A673 (cell line): ENCODE measurements around the gene RSU1. TPM values are rescaled to one million over a fixed set of nuclear protein-coding genes. Genes with fewer than 3 reads are reported as not detected.

Experiments used
- BruUV-seq: library from RNA; stranded (reverse); fragments of 400-500 nt; replicated peaks from 2 replicates; lab custom pipeline; 2021; lab: Mats Ljungman, UMichigan
- CTCF ChIA-PET: fragments of 300-600 bp; sonication (Branson Sonifier 250); formaldehyde crosslinking; loops from one replicate; lab custom pipeline; 2022; ENCODE audit warnings: antibody characterized with exemption; lab: Charles Lee
- POLR2A ChIA-PET: fragments of 300-600 bp; sonication (Branson Sonifier 250); formaldehyde crosslinking; loops from one replicate; lab custom pipeline; 2022; ENCODE audit warnings: antibody characterized with exemption; ENCODE audit not compliant: low non-redundant PET; lab: Charles Lee
- DNase-seq: peaks from one replicate; pipeline ENCODE4 v3.0.0-alpha.2; 2015; ENCODE audit warnings: low spot score
- H3K27ac ChIP-seq: fragments of 200-600 bp; sonication (generic); 2 replicates; pipeline ENCODE4 v1.5.1; 2016; ENCODE audit warnings: mixed run types, low read depth, mild to moderate bottlenecking, mixed read lengths, antibody characterized with exemption, low read length; ENCODE audit not compliant: poor library complexity, severe bottlenecking
- H3K27me3 ChIP-seq: fragments of 200-600 bp; sonication (generic); replicated peaks from 2 replicates; pipeline ENCODE4 v1.6.1; 2017; ENCODE audit warnings: mixed run types, low read depth, mild to moderate bottlenecking, mixed read lengths, antibody characterized with exemption, low read length; ENCODE audit not compliant: insufficient read depth, poor library complexity
- H3K36me3 ChIP-seq: fragments of 200-600 bp; sonication (generic); 2 replicates; pipeline ENCODE4 v1.6.1; 2016; ENCODE audit warnings: mixed run types, mild to moderate bottlenecking, mixed read lengths, antibody characterized with exemption, low read length; ENCODE audit not compliant: insufficient read depth, poor library complexity, severe bottlenecking
- H3K4me1 ChIP-seq: fragments of 200-600 bp; sonication (generic); 2 replicates; pipeline ENCODE4 v1.6.1; 2017; ENCODE audit warnings: mixed run types, mild to moderate bottlenecking, mixed read lengths, antibody characterized with exemption, low read length; ENCODE audit not compliant: insufficient read depth, poor library complexity, severe bottlenecking
- H3K4me3 ChIP-seq: fragments of 200-600 bp; sonication (generic); 2 replicates; pipeline ENCODE4 v1.5.1; 2016; ENCODE audit warnings: low read depth, mixed run types, mild to moderate bottlenecking, mixed read lengths, low read length; ENCODE audit not compliant: poor library complexity, severe bottlenecking
- H3K9me3 ChIP-seq: fragments of 200-600 bp; sonication (generic); 2 replicates; pipeline ENCODE4 v1.6.1; 2016; ENCODE audit warnings: mixed run types, low read depth, mild to moderate bottlenecking, mixed read lengths, antibody characterized with exemption, low read length; ENCODE audit not compliant: poor library complexity, severe bottlenecking
- EZH2 ChIP-seq: fragments of 200-600 bp; sonication (generic); IDR thresholded peaks from 2 replicates; pipeline ENCODE4 v1.6.1; 2017; ENCODE audit warnings: borderline replicate concordance, low read depth, mild to moderate bottlenecking, mixed read lengths, antibody characterized with exemption, low read length; ENCODE audit not compliant: poor library complexity, severe bottlenecking
- intact Hi-C: fragments of 100-400 bp; cut with micrococcal nuclease; formaldehyde crosslinking; loops from one replicate; pipeline ENCODE4 v1.10.0; 2022; ENCODE audit not compliant: unreplicated experiment
- total RNA-seq: library from RNA; stranded (reverse); gene quantifications from 2 replicates; pipeline ENCODE4 v1.2.3, GENCODE V29; 2021
- TF ChIP-seq, protein P1 (sequence below): fragments of 300-800, 200-600 bp; sonication (generic); conservative IDR thresholded peaks from 2 replicates; pipeline ENCODE4 v1.5.1; 2017; ENCODE audit warnings: low read depth, mild to moderate bottlenecking, antibody characterized with exemption, low read length, moderate library complexity, mixed read lengths

RSU1 gene
- total RNA-seq, 1 experiment from 2014 or later, result 64.0 TPM

DNA sequence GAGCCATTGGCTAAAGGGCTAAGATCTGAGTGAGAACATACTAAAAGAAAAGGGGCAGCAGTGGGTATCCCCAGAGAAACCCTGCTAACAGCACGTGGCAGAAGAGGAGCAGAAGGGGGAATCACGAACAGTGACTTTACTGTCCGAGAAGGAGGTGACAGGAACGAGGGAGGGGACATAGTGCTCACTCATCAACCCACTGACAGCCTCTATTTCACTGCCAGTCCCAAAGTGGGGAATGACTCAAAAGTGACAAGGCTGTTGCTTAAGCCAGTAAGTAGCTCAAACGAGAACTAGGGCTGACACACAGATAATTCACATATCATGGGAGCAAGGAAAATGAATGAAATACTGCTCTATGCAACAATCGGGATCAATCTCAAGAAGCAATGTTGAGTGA, 92.7 kb downstream of the RSU1 start:
- H3K27ac ChIP-seq, result no peak overlapping the region
- no peaks in the 10 kb centered on the region for H3K27me3 ChIP-seq
- TF ChIP-seq, protein P1, sequence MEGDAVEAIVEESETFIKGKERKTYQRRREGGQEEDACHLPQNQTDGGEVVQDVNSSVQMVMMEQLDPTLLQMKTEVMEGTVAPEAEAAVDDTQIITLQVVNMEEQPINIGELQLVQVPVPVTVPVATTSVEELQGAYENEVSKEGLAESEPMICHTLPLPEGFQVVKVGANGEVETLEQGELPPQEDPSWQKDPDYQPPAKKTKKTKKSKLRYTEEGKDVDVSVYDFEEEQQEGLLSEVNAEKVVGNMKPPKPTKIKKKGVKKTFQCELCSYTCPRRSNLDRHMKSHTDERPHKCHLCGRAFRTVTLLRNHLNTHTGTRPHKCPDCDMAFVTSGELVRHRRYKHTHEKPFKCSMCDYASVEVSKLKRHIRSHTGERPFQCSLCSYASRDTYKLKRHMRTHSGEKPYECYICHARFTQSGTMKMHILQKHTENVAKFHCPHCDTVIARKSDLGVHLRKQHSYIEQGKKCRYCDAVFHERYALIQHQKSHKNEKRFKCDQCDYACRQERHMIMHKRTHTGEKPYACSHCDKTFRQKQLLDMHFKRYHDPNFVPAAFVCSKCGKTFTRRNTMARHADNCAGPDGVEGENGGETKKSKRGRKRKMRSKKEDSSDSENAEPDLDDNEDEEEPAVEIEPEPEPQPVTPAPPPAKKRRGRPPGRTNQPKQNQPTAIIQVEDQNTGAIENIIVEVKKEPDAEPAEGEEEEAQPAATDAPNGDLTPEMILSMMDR, result no peak
- TF ChIP-seq EZH2, result no peak
- H3K36me3 ChIP-seq, result no peaks in the 10 kb centered on the region
- no peak overlapping the region for H3K4me3 ChIP-seq
- no TSS peak for BruUV-seq
- no peak for DNase-seq
- intact Hi-C loops, result no loop called here
- ChIA-PET CTCF (no interaction called here), POLR2A (no interaction called here)
- H3K9me3 ChIP-seq, result no peaks in the 10 kb centered on the region
- H3K4me1 ChIP-seq, result no peaks in the 10 kb centered on the region

DNA sequence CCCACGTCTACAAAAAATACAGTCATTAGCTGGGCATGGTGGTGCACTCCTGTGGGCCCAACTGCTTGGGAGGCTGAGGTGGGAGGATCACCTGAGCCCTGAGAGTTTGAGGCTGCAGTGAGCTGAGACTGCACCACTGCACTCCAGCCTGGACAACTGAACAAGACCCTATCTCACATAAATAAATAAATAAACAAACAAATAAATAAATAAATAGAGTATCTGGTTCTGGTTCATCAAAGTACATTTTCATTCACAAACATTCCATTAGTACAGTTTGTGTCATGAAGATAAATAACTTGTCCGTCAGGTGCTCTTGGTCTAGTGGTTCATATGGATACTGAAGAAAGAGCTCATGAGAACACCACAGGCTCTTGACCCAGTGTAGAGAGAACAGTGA, 96.4 kb downstream of the RSU1 start:
- no peaks in the 10 kb centered on the region for H3K27me3 ChIP-seq
- POLR2A ChIA-PET, result no interaction called here
- TF ChIP-seq EZH2, result no peak
- TF ChIP-seq, protein P1, result no peak
- DNase-seq, result no peak
- H3K4me3 ChIP-seq, result no peak overlapping the region
- intact Hi-C loops, result no loop called here
- CTCF ChIA-PET, result no interaction called here
- no peak overlapping the region for H3K27ac ChIP-seq
- H3K36me3 ChIP-seq, result no peaks in the 10 kb centered on the region
- H3K4me1 ChIP-seq, result no peaks in the 10 kb centered on the region
- BruUV-seq, result no TSS peak
- no peaks in the 10 kb centered on the region for H3K9me3 ChIP-seq

DNA sequence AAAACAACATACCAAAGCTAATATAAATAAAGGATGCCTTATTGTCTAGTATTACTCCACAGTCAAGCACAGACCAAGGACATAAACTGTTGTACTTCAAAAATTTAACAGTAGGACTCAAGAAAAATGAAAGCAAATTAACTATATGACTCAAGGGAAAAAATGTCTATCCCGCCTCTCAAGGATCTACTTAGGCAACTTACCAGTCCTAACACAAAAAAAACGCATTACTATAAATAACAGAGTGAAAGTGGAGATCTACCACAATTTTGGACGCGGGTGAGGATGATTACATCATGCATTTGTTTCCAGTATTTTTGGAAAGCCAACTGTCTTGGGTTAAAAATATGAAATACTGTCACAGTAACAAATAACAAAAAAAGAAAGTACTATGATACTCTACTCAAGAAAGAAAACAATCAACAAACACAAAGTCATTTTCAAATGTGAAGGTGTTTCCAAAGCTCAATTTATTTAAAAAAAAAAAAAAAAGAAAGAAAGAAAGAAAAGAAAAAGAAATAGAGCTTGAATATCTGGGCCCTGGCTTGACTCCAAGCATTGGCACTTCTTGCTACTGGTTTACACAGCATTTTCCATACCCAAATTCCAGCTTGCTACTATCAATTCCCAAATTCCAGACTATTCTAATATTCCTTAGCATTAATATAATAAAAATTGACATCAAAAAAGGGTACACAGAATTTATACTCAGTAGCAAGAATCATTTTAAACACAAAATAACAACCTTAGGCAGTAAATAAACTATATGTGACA, 99.4 kb downstream of the RSU1 start:
- H3K4me1 ChIP-seq, result no peaks in the 10 kb centered on the region
- CTCF ChIA-PET, result no interaction called here
- POLR2A ChIA-PET, result interaction anchor here (0.6 kb wide), 1 partner anchor 194 kb away, joined by 6 read pairs; no protein-coding TSS in a partner anchor
- no peak overlapping the region for H3K27ac ChIP-seq
- no peak overlapping the region for H3K4me3 ChIP-seq
- BruUV-seq, result no TSS peak
- TF ChIP-seq, protein P1, result no peak
- TF ChIP-seq EZH2, result no peak
- intact Hi-C loops, result no loop called here
- H3K9me3 ChIP-seq, result peaks cover 10% of the 10 kb centered on the region
- no peak for DNase-seq
- H3K27me3 ChIP-seq, result no peaks in the 10 kb centered on the region
- no peaks in the 10 kb centered on the region for H3K36me3 ChIP-seq
